Measurements from ENCODE around the gene DLG5. TPM values are rescaled to one million over a fixed set of nuclear protein-coding genes. Genes with fewer than 3 reads are reported as not detected.

Gene DLG5
- polyA plus RNA-seq, 4 donors, result 38.2 to 42.0 (median 40.2) TPM

DNA sequence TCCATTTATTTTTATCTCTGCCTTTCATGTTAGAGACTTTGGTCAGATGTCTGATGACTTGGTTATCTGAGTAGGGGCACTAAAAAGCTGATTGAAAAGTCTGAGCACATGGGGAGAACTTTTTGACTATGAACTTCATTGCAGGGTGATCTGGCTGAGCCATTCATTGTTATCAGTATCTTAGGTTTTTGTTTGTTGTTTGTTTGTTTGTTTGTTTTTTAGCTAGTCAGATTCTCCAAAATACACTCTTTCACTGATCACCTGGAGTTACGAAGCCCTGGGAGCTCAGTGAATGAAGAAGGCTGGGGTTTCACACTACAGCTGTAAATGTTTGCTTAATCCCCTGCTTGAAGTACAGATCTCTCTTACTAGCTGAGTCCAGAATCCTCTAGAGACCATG lies 28.6 kb upstream of the DLG5 start:
- no peak for DNase-seq (ENCODE audit: low read depth in 4 of 4, low spot score in 3 of 4)

GRCh38 chr10:77949167-77949566 lies 22.6 kb upstream of the DLG5 start:
- DNase-seq (ENCODE audit: low read depth in 4 of 4, low spot score in 3 of 4), result no peak

DNA sequence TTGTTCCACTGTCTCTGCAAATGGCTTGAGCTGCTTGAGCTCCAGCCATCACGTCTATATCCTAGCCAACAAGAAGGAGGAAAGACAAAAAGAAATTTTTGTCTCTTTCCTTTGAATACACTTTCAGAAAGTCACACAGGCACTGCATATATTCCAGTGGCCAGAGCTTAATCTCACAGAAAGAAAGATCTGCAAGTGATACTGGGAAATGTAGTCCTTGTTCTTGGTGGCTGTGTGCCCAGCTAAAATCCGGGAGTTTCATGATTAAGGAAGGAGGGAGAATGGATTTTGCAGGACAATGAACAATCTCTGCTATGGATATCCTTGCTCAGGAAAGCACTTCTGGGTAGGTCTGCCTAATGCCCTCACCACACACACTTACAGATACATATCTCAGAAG lies 19.5 kb upstream of the DLG5 start:
- no peak for DNase-seq (ENCODE audit: low read depth in 4 of 4, low spot score in 3 of 4)

DNA sequence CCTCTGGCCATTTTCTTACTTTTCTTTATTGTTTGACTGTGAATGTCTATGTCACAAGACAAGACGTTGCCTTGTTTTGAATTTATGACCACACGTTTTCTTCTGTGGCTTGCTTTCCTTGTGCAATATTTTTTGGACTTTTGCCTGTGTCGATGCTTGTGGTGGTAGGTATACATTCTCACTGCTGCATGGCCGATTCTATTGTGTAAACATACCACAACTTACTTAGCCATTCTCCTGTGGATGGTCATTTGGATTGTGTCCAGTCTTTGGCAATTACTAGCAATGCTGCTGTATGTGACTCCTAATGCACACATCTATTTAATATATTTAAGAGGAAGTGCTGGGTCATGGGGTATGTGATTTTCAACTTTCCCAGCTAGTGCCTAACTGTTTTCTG lies 18.0 kb upstream of the DLG5 start:
- DNase-seq (ENCODE audit: low read depth in 4 of 4, low spot score in 3 of 4), result no peak

DNA sequence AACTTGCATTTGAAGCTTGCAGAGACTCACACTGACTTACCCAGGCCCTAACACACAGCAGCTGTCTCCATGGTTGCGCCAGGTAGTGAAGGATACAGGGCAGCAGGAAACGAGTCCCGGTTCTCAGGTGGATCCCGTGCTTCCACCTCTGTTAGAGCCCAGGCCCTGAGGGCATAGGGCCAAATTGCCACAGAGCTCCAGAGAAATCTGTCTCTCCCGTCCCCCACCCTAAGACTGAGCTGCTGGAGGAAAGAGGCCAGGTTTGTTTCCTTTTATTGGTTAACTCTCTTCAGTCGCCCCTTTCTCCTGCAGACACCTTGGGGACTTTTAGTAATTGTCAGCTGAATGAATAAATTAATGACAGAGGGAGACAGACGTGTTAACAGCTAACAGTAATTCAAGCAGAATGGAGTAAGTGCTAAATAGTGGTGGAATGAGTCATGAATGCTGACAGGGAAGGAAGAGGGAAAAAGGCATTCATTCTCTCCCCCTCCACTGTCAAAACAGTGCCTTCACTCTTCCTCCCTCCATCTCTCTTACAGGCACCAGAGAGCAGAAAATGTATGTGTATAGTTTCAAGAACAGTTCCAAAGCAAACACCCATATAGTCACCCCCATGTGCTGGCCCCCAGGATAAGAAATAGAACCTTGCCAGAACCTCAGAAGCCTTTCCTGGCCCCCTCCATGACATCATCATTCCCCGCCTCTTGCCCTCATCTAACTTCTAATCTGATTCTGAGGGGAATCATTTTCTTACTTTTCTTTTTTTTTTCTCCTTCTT lies 16.8 kb upstream of the DLG5 start:
- DNase-seq (ENCODE audit: low read depth in 4 of 4, low spot score in 3 of 4), result no peak

DNA sequence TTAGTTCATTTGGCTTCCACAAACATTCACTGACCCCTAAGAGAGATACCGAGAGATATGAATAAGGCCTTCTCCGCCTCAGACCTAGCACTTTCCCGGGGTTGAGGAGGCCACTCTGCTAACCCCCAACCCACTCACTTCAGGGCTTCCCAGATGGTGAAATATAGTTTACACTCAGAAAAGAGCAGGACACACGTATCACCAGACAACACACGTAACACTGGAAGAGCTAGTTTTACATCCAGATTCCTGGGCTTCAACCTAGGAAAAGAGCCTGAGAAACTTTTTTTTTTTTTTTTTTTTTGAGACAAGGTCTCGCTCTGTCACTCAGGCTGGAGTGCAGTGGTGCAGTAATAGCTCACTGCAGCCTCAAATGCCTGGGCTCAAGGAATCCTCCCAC lies 15.2 kb upstream of the DLG5 start:
- DNase-seq (ENCODE audit: low read depth in 4 of 4, low spot score in 3 of 4), result no peak

GRCh38 chr10:77940627-77941026 lies 14.1 kb upstream of the DLG5 start:
- DNase-seq (ENCODE audit: low read depth in 4 of 4, low spot score in 3 of 4), result no peak

DNA sequence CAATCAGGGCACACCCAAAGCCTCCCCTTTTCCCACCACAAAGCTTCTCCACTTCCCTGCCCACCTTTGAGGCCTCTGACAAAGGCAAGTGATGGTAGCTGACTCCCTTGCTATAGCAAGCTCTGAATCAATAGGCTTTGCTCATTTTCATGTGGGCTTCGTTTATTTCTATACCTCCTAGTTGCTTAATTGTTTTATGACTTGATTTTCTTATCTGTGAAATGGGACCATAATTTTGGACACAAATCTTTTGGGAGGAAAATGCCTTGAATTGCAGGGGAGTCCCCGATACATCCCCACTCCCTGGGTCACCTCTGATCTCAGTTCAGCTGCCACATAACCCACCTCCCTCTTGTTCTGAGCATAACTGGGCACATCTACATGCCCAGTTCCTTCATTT lies 13.7 kb upstream of the DLG5 start:
- DNase-seq (ENCODE audit: low read depth in 4 of 4, low spot score in 3 of 4), result no peak

- DNase-seq (ENCODE audit: low read depth in 4 of 4, low spot score in 3 of 4), result peak in 1 of 4 donors; percentile 74
Observed at GRCh38 chr10:77939561-77940001, 13.0 kb upstream of the DLG5 start.

GRCh38 chr10:77936697-77937567 lies 10.4 kb upstream of the DLG5 start:
- no peak for DNase-seq (ENCODE audit: low read depth in 4 of 4, low spot score in 3 of 4)

DNA sequence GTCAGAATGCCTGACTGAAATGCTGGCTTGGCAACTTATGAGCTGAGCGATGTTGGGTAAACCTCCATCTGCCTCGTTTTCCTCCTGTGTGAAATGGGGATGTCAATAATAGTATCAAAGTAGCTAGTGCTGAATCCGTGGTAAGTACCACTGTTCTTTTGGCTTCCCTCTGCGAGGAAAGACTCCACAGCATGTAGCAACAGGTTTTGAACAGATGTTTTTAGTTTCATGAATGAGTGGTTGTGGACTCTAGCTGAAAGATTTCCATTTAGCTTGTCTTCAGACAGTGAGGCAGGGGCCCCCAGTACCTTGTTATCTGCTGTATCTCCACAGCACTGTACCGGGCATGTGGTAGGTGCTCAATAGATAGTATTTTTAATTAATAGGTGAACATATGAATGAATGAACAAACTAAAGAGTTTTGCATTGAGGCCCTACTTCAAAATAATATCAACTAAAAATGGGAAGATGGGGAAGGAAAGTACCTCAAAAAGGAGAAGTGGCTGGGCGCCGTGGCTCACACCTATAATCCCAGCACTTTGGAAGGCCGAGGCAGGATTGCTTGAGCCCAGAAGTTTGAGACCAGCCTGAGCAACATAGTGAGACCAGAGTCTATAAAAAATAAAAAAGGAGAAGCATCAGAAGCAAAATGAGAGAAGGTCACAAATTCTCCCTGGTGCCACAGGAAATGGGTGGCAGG lies 5.6 kb upstream of the DLG5 start:
- DNase-seq (ENCODE audit: low read depth in 4 of 4, low spot score in 3 of 4), result no peak

- DNase-seq (ENCODE audit: low read depth in 4 of 4, low spot score in 3 of 4), result no peak
Observed at GRCh38 chr10:77927402-77928246, 1.1 kb upstream of the DLG5 start.

DNA sequence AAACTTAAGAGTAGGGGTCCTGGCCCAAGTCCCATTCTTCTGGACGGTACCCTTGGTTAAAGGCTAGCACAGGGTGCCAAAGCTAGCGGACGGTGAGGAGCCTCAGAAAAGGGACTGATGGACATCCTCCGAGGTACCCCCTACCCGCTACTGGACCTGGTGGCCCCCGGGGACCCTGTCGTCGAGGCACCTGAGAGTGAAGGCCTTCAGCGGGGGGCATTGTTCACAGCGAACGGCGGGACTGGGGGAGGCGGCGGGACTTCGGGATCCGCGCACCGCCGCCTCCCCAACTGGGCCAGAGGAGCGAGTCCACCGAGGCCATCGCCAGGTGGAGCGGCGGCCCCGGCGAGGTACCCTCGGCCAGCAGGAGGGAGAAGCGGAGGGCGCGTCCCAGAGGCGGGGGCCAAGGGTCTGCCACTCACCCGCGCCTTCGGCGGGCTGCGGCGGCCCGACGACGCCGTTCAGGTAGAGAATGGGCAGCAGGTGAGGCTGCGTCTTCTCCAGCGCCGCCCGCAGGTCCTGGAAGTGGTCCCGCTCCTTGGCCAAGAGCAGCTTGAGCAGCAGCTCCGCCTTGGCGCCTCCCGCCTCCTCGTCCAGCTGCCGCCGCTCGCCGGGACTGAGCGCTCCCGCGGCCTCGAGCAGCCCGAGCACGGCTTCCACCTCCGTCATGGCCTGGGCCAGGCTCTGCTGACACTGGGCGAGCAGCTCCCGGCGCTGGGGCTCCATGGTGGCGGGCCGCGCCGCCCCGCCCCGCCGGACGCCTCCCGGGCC lies 575 bp downstream of the DLG5 start:
- DNase-seq (ENCODE audit: low read depth in 4 of 4, low spot score in 3 of 4), result no peak

- DNase-seq (ENCODE audit: low read depth in 4 of 4, low spot score in 3 of 4), result no peak
Observed at GRCh38 chr10:77925410-77925794, 1.2 kb downstream of the DLG5 start.

DNA sequence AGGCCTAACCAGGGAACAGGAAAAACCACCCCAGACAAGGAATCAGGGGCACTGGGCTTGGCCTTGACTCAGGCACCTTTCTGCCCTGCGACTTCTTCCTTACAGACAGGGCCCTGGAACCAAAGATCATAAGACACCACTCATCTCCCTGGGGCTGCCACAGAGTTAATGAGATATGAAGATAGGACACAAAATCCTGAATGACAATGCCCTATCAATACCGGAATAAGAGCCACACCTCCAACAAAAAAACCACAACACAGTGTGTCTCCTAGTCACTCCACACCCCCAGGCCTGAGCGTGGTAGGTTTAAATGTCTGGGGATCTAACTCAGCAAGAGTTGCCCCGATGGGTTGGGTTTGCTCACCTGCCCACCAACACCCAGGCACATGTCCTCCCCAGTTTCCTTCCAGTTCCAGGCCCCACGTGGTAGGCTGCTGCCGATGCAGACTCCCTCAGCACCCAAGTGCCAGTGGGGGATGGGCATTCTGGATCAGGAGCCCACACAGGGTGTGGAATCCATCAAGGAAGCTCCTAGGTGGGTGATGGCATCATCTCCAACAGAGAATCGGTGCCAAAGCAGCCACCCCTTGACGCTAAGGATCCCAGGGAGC lies 3.9 kb downstream of the DLG5 start:
- DNase-seq (ENCODE audit: low read depth in 4 of 4, low spot score in 3 of 4), result no peak

DNA sequence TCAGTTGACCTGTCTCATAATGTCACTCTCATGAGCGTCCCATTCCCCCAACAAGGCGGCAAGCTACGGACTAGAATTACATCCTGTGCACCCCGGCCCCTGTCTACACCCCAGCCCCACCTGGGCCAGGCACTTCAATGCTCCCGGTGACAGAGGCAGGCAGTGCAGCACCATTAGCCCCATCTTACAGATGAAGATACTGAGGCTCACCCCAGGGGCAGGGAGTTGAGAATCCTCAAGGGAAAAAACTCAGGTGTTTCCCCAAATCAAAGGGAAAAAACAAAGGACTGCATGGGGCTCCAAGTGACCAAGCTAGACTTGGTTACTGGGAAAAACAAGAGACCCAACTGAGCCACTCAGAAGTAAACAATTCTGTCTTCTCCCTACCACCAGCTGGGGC lies 4.5 kb downstream of the DLG5 start:
- no peak for DNase-seq (ENCODE audit: low read depth in 4 of 4, low spot score in 3 of 4)

GRCh38 chr10:77921395-77921794 lies 5.2 kb downstream of the DLG5 start:
- no peak for DNase-seq (ENCODE audit: low read depth in 4 of 4, low spot score in 3 of 4)

GRCh38 chr10:77920495-77920894 lies 6.1 kb downstream of the DLG5 start:
- no peak for DNase-seq (ENCODE audit: low read depth in 4 of 4, low spot score in 3 of 4)

GRCh38 chr10:77919713-77920108 lies 6.8 kb downstream of the DLG5 start:
- DNase-seq (ENCODE audit: low read depth in 4 of 4, low spot score in 3 of 4), result no peak

All from right renal pelvis (tissue), 4 donors.